Mammary epithelial cell (primary cell): Measurements from ENCODE around the gene TCF7L1.

Experiments used
- CTCF ChIP-seq, 2 donors: IDR thresholded peaks in 1 of 2; conservative IDR thresholded peaks in 1 of 2; 2 replicates each; pipeline ENCODE4 v1.5.1; 2011 to 2012; ENCODE audit warnings: inconsistent platforms in 2 of 2, low read length in 2 of 2, mild to moderate bottlenecking in 2 of 2, control low read depth in 1 of 2, low read depth in 1 of 2; ENCODE audit not compliant: insufficient read depth in 1 of 2; ENCODE audit errors: extremely low read depth in 1 of 2
- EZH2 ChIP-seq: IDR thresholded peaks from 2 replicates; pipeline ENCODE4 v1.6.1; 2012; ENCODE audit warnings: low read length, inconsistent platforms, borderline replicate concordance

GRCh38 chr2:85088921-85089320, 44.3 kb upstream of the TCF7L1 start:
- no peak for TF ChIP-seq EZH2
- TF ChIP-seq CTCF (conservative IDR thresholded peaks at IDR 0.05 in 1 of 2, IDR thresholded peaks at IDR 0.05 in 1 of 2; ENCODE audit: extremely low read depth in 1 of 2, insufficient read depth in 1 of 2, low read depth in 1 of 2, low read length in 2 of 2) = no peak
